T-helper 17 cell (primary cell): ENCODE measurements around the gene GIPC3. TPM values are rescaled to one million over a fixed set of nuclear protein-coding genes. Genes with fewer than 3 reads are reported as not detected.
"Not testable (repeated sequence)": the region's sequence is repeated elsewhere in the genome, so short reads cannot be mapped to it uniquely, and the experiment has no call there.

Experiments
- ATAC-seq: fragments of 150-1000 bp; cut with Tn5 transposase; 2 replicates; pipeline ENCODE4 v1.10.0; 2021; ENCODE audit warnings: mild to moderate bottlenecking, moderate library complexity
- DNase-seq, 3 donors: peaks; one replicate each; pipeline versions ENCODE4 v3.0.0 to v3.0.0-alpha.2; 2020 to 2021
- H3K9me3 ChIP-seq: one replicate; pipeline ENCODE4 v1.7.0; 2013; ENCODE audit warnings: low read length, mild to moderate bottlenecking; ENCODE audit not compliant: control insufficient read depth, poor library complexity, severe bottlenecking
- H3K27ac Mint-ChIP-seq: one replicate; pipeline ENCODE4 v1.8.0; 2022; ENCODE audit warnings: mild to moderate bottlenecking, moderate library complexity, mixed read lengths
- H3K27me3 Mint-ChIP-seq: one replicate; pipeline ENCODE4 v1.8.0; 2022; ENCODE audit warnings: mixed read lengths
- H3K36me3 Mint-ChIP-seq: one replicate; pipeline ENCODE4 v1.8.0; 2022; ENCODE audit warnings: low read depth, mixed read lengths
- H3K4me1 Mint-ChIP-seq: one replicate; pipeline ENCODE4 v1.8.0; 2022; ENCODE audit warnings: mild to moderate bottlenecking, mixed read lengths
- H3K4me3 Mint-ChIP-seq: one replicate; pipeline ENCODE4 v1.8.0; 2022; ENCODE audit warnings: mild to moderate bottlenecking, moderate library complexity, mixed read lengths
- total RNA-seq, 4 donors: library from RNA in 2 of 4; stranded (reverse) in 2 of 4; gene quantifications; one replicate each; pipeline ENCODE4 v1.2.3 and lab custom pipeline; 2022 to 2026

The GIPC3 gene
- total RNA-seq, 2 donors from 2014 or later = 0.42 to 3.3 TPM

DNA sequence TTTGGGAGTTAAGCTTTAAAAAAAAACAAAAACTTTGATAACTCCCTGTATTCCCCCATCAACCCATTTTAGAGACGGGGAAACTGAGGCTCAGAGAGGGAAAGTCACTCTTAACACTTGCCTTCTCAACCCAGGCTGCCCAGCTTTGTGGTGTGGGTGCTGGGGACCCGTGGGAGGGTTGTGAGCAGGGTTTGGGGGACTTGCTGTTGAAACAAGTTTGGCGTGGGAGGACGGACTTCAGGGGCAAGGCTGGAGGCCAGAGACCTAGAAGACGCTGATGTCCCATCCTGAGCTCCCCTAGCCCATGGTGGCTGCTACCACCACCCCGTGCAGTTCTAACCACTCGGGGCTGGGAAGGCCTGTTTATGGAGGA is 42.1 kb downstream of the GIPC3 start:
- no peaks in the 10 kb centered on the region for H3K27me3 Mint-ChIP-seq
- H3K27ac Mint-ChIP-seq = peak overlapping the region; percentile 88

DNA sequence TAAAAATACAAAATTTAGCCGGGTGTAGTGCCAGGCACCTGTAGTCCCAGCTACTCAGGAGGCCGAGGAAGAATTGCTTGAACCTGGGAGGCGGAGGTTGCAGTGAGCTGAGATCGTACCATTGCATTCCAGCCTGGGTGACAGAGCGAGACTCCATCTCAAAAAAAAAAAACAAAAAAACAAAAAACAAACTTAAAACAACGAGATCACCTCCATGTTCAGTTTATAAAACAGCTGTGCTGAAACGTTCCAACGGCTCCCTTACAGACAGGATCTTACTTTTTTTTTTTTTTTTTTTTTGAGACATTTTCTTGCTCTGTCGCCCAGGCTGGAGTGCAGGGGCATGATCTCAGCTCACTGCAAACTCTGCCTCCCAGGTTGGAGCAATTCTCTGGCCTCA is 43.5 kb downstream of the GIPC3 start:
- not testable (repeated sequence) for H3K27ac Mint-ChIP-seq, H3K27me3 Mint-ChIP-seq, H3K4me3 Mint-ChIP-seq, H3K9me3 ChIP-seq, DNase-seq, ATAC-seq, H3K36me3 Mint-ChIP-seq
- peaks cover 21% of the 10 kb centered on the region for H3K4me1 Mint-ChIP-seq

More for the DNA sequence above, 42.1 kb downstream of the GIPC3 start:
- ATAC-seq (no peak), DNase-seq (no peak)
- Mint-ChIP-seq H3K36me3 (no peaks in the 10 kb centered on the region), H3K4me3 (peak overlapping the region; percentile 99), H3K4me1 (peaks cover 19% of the 10 kb centered on the region)
- no peaks in the 10 kb centered on the region for H3K9me3 ChIP-seq

DNA sequence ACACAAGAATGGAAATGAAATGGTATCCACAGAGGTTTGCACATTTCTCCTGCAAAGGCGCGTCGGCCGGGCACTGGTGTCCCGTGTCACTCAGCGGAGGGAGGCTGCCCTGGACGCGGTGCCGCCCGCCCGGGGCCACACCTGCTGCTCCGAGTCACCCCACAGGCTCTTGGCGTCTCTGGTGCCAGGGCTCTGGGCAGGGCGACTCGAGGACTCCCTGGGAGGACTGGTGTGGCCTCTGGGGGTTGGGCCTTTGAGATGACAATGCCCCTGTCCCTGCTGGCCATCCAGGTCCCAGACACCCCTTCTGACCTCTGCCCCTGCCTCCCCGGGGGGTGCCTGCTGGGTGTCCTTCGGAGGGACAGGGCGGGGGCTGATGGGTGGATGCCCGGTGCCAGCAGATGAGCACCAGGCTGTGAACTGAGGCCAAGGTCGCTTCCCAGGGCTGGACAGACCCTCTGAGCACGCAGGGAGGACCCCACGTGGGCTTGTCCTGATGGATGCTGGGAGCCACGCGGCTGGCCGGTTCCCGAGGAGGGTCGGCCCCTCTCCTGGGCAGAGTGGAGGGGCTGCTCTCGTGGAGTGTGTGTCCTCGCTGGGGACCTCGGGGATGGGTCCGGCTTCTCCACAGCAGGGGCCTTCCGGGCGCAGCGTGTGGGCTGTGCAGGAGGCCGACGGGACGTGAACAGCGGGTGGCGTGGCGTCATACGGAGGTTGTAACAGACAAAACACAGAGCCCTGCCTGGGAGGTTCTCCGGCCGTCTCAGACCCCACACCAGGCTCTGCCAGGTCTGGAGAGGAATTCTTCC is 46.0 kb downstream of the GIPC3 start:
- H3K36me3 Mint-ChIP-seq = no peaks in the 10 kb centered on the region
- DNase-seq (no peak), ATAC-seq (no peak)
- H3K27ac Mint-ChIP-seq = no peak overlapping the region
- H3K9me3 ChIP-seq = no peaks in the 10 kb centered on the region
- no peaks in the 10 kb centered on the region for H3K27me3 Mint-ChIP-seq
- no peak overlapping the region for H3K4me3 Mint-ChIP-seq
- peaks cover 12% of the 10 kb centered on the region for H3K4me1 Mint-ChIP-seq

DNA sequence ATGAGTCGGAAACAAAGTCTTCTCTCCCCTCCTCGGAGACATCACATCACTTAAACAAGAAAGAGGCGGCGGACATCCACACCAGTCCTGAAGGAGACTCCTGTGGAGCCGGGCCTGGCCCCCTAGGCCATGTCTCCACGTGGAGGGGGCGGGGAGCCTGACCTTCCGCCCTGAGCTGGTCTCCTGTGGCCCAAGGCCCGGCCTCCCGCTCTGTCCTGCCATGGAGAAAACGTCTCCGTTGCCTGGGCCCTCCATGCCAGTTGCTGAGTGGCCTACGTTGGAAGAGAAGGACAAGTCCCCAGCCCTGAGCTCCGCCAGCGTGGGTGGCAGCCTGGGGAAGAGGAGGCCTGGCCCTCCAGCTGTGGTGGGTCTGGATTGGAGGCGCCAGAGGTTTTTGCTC is 46.8 kb downstream of the GIPC3 start:
- Mint-ChIP-seq H3K4me3 (no peak overlapping the region), H3K4me1 (peaks cover 6% of the 10 kb centered on the region), H3K27me3 (no peaks in the 10 kb centered on the region), H3K36me3 (no peaks in the 10 kb centered on the region), H3K27ac (no peak overlapping the region)
- ATAC-seq (no peak), DNase-seq (no peak)
- H3K9me3 ChIP-seq = no peaks in the 10 kb centered on the region

DNA sequence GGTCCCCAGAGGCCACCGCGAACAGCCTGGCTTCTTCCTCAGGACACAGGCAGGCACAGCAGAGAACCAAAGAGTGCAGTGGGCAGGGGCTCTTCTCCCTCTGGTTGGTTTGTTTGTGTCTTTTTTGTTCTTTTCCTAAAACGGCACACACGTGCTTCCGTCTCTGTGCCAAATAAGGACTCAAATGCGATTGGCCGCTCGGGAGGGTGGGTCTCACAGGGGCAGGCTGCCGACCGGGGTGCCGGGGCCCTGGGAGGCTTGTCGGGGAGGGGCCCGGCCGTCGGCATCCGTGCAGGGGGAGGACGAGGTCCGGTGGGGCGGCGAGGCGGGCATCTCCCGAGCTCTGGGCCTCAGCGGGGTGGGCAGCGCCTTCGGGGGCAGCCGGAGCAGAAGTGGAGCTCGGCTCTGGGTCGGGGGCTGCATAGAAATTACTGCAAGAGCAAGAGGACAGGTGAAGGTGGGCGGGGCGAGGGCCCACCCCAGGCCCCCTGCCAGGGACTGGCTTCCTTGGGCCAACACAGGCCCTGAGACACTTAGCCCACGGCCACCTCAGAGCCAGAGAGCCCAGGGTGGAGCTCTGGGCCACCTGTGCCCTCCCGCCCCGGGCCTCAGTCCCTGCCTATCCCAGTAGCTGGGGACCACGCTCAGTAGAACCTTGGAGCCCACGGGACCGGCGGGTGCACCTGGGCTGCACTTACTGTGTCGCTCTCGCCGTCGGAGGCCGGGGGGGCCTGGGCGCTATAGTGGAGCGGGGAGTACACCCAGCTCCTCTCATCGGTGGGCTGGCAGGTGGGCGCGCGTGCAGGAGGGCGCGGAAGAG is 47.7 kb downstream of the GIPC3 start:
- Mint-ChIP-seq H3K27ac (no peak overlapping the region), H3K4me1 (peaks cover 6% of the 10 kb centered on the region)

DNA sequence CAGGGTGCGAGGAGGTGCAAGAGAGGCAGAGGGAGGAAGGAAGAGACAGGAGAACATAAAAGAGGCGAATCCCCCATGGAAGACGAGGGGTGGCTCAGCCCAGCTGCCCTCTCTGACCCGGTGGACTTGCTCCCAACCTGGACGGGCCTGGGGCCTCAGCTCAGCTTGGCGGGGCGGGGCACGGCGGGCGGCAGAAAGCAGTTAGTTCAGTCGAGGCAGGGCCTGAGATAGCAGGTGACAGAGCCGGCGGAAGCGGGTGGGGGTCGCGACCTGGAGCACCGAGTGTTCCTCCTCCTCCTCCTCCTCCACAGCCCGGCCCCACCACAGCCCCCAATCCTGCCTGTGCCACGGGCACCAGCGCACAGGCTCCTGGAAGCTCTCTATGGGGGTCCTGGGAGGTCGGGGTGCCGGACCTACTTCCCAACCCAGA is 48.3 kb downstream of the GIPC3 start:
- DNase-seq = no peak
- H3K9me3 ChIP-seq = no peaks in the 10 kb centered on the region
- H3K4me3 Mint-ChIP-seq = no peak overlapping the region
- no peak overlapping the region for H3K27ac Mint-ChIP-seq
- no peaks in the 10 kb centered on the region for H3K27me3 Mint-ChIP-seq
- ATAC-seq = no peak
- H3K36me3 Mint-ChIP-seq = no peaks in the 10 kb centered on the region
- peaks cover 8% of the 10 kb centered on the region for H3K4me1 Mint-ChIP-seq

More for the DNA sequence above, 47.7 kb downstream of the GIPC3 start:
- ATAC-seq = no peak
- no peaks in the 10 kb centered on the region for H3K9me3 ChIP-seq
- Mint-ChIP-seq H3K36me3 (no peaks in the 10 kb centered on the region), H3K4me3 (no peak overlapping the region), H3K27me3 (no peaks in the 10 kb centered on the region)
- DNase-seq = no peak

DNA sequence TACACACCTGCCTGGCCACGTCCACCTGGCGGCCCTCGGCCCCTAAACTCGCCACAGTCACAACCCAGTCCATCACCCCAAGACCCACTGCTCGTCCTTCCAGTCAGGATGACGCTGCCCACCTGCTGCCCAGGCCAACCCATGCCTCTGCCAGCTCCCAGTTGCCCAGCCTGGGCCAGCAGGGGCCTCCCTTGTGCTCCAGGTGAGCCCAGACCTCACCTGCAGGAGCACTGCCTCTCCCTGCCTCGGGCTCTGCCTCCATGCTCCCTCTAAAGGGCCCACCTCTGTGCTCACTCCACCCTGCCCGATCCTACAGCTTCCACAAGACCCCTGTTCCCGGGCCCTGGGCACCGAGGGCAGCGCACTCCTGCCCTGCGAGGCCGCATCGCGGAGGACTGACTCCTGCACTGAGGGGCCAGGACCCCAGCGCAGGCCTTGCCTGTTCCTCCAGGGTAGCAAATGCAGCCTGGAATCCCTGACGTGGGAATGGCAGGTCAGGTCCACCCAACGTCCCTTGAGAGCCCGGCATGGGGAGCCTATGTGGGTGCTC is 49.3 kb downstream of the GIPC3 start:
- Mint-ChIP-seq H3K27me3 (no peaks in the 10 kb centered on the region), H3K4me3 (no peak overlapping the region), H3K27ac (no peak overlapping the region), H3K4me1 (peaks cover 9% of the 10 kb centered on the region), H3K36me3 (no peaks in the 10 kb centered on the region)
- no peak for ATAC-seq
- no peaks in the 10 kb centered on the region for H3K9me3 ChIP-seq
- DNase-seq = no peak

DNA sequence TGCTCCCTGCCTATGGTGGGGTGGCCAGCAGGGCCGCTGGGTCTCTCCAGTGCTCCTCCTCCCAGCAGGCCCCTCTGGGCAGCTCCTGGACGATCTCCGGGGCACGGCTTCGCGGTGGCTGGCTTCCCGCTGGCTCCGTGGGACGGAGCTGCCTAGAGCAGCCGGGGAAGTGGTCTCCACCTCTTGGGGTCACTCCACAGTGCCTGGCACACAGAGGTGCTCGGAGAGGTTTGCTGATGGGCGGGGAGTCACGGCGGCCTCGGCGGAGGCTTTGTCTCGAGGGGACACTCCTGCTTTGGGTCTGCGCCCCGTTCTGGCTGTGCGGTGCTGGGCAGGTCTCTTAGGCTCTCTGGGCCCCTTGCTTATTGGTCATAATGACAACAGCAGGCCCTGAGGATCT is 51.2 kb downstream of the GIPC3 start:
- no peak overlapping the region for H3K27ac Mint-ChIP-seq
- H3K4me3 Mint-ChIP-seq = no peak overlapping the region
- DNase-seq (no peak), ATAC-seq (no peak)
- no peaks in the 10 kb centered on the region for H3K36me3 Mint-ChIP-seq
- peaks cover 9% of the 10 kb centered on the region for H3K4me1 Mint-ChIP-seq
- no peaks in the 10 kb centered on the region for H3K9me3 ChIP-seq
- no peaks in the 10 kb centered on the region for H3K27me3 Mint-ChIP-seq

DNA sequence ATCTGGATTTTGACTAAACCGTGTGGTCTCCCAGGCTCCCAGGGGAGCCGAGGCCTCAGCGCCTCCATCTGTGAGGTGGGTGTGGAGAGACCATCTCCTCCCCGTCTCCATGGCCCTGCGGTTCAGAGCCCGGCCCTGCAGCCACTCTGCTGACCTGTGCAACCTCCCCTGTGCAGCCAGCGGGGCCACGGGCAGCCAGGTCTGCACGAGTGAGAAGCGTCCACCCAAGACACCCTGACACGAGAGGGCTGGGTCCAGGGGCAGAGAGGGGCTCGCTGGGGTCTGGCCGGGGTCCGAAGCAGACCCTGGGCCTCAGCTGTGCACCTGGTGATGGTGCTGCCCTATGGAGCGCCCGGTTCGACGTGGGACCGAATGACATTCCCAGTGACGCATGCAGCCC is 51.7 kb downstream of the GIPC3 start:
- DNase-seq = no peak
- H3K4me1 Mint-ChIP-seq = peaks cover 9% of the 10 kb centered on the region
- no peak overlapping the region for H3K27ac Mint-ChIP-seq
- no peaks in the 10 kb centered on the region for H3K36me3 Mint-ChIP-seq
- ATAC-seq = no peak
- H3K9me3 ChIP-seq = no peaks in the 10 kb centered on the region
- no peak overlapping the region for H3K4me3 Mint-ChIP-seq
- no peaks in the 10 kb centered on the region for H3K27me3 Mint-ChIP-seq

DNA sequence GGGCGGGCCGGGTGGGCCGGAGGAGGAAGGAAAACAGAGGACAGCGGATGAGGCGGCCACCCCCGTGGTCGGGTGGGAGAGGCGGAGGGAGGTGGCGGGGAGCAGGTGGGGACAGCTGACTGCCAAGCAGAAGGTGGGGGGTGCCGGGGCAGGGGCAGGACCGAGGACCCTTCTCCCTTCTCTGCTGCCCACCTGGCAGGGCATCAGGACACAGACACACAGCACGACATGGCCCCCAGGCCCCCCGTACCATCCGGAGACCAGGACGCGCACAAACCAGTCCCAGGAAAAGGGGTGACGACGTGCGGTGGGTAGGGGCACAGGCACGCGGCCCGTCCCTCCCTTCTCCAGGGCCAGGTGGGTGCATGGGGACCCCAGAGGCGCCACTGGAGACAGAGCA is 52.3 kb downstream of the GIPC3 start:
- DNase-seq = no peak
- no peaks in the 10 kb centered on the region for H3K36me3 Mint-ChIP-seq
- H3K9me3 ChIP-seq = no peaks in the 10 kb centered on the region
- H3K4me3 Mint-ChIP-seq = no peak overlapping the region
- no peak for ATAC-seq
- H3K27me3 Mint-ChIP-seq = no peaks in the 10 kb centered on the region
- H3K27ac Mint-ChIP-seq = no peak overlapping the region
- peaks cover 9% of the 10 kb centered on the region for H3K4me1 Mint-ChIP-seq

DNA sequence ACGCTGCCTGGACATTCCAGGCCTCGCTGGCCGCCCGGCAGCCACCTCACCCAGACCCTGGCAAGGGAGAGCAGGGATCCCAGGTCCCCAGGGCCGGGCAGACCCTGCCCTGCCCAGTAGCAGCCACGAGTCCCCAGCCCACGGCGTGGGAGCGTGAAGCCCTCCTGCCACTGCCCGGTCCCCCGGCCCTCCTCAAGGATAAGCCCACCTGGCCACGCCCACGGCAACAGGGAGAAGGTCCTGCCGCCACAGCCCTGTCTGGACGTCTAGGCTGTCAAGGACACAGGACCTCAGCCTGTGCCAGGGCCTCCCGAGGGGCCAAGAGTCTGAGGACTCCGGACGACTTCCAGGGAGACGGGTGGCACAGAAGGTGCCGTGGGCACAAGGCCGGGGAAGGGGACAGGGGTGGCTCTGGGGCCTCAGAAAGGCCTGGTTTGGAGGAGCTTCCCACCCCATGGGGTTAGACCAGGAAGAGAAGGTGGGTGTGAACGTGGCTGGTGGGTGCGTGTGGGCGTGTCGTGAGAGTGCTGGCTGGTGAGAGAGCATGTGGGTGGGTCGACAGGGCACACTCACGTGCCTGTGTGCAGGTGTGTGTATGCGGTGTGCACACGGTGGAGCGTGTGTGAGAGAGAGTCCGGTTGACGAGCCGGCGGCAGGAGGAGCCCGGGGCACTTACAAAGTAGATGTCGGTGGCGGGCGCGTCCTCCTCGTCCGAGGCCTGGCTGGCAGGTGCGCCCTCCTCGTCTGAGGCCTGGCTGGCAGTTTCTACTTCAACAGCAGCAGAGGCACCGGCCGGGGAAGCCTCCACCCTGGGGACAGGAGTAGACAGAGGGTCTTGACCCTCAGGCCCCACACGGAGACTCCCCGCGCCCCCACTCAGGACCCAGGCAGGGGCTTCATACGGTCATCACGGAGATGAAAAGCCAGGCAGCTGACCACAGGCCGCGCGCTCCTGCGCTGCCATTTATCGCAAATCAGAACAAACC is 53.2 kb downstream of the GIPC3 start:
- Mint-ChIP-seq H3K27ac (no peak overlapping the region), H3K4me1 (peaks cover 6% of the 10 kb centered on the region), H3K4me3 (no peak overlapping the region), H3K27me3 (no peaks in the 10 kb centered on the region), H3K36me3 (no peaks in the 10 kb centered on the region)
- H3K9me3 ChIP-seq = no peaks in the 10 kb centered on the region
- ATAC-seq = no peak
- no peak for DNase-seq

DNA sequence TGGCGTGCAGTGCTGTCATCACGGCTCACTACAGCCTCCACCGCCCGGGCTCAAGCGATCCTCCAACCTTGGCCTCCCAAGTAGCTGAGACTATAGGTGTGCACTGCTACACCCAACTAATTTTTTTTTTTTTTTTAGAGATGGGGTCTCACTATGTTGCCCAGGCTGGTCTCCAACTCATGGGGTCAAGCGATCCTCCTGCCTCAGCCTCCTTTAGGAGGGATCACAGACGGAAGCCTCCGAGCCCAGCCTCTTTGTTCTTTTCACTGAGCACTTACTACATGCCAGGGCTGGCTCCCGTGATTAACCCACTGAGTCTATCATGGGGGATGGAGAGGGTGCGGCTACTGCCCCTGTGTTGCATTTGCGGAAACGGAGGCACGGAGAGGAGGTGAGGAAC is 54.2 kb downstream of the GIPC3 start:
- no peak for ATAC-seq
- Mint-ChIP-seq H3K27ac (no peak overlapping the region), H3K4me1 (peaks cover 6% of the 10 kb centered on the region), H3K36me3 (no peaks in the 10 kb centered on the region), H3K27me3 (no peaks in the 10 kb centered on the region), H3K4me3 (no peak overlapping the region)
- no peak for DNase-seq
- no peaks in the 10 kb centered on the region for H3K9me3 ChIP-seq
